NCI-H2196 treated with DMSO at 0.1 percent for 48 hours (cell line): ENCODE results near the gene IL17RE.
"Not testable (repeated sequence)": the region's sequence is repeated elsewhere in the genome, so short reads cannot be mapped to it uniquely, and the experiment has no call there.

Source experiments
- DNase-seq: peaks from one replicate; lab custom pipeline; 2025; ENCODE audit not compliant: unreplicated experiment; lab: John Stamatoyannopoulos, UW

IL17RE gene

DNA sequence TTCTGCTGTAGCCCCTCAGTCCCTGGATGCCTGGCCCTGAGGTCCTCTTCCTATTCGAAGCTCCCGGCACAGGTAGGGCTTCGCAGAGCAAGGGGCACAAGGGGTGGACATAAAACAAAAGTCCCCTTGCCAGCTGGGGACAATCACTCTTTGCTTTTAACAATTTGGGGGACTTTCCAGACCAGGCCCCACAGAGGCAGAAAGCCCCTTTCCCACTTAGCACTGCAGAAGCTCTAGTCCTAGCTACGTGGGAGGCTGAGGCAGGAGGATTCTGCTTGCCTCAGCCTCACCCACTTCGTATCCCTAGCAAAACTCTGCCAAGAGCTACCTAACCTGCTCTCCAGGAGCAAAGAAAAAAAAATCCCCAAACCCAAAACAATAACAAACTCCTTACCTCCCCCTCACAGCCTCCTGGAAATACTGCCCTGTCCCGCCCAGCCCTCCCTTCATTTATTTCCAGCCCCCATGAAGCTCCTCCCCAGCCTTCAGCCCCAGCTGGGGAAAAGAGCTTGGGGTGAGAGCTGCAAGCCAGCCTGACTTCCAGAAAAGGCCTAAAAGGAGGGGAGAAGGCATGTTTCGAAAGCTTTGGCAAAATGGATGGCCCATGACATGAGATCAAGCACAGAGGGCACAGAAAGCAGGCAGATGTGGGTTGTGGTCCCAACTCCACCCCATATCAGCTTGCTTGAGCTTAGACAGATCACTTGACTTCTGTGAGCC lies 22.7 kb upstream of the IL17RE start, which contains the start of gene CIDEC:
TSS of gene CIDEC (minus strand) at position 424 of the 720 bp plus-strand sequence. CDS start 1,767 bp downstream, outside the sequence.
- no peak for DNase-seq

DNA sequence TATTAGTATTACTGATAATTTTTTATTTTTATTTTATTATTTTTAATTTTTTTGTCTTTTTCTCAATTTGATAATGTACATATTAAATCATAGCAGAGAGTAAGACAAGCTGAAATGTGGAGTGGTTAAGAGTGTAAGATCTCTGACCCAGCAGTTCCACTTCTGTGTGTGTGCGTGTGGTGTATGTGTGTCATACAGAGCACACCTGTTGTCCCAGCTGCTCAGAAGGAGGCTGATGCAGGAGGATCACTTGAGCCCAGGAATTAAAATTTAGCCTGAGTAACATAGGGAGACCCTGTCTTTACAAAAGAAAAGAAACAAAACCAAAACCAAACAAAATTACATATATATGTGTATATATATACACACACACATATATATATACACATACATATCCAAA lies 21.2 kb upstream of the IL17RE start:
- DNase-seq: no peak

DNA sequence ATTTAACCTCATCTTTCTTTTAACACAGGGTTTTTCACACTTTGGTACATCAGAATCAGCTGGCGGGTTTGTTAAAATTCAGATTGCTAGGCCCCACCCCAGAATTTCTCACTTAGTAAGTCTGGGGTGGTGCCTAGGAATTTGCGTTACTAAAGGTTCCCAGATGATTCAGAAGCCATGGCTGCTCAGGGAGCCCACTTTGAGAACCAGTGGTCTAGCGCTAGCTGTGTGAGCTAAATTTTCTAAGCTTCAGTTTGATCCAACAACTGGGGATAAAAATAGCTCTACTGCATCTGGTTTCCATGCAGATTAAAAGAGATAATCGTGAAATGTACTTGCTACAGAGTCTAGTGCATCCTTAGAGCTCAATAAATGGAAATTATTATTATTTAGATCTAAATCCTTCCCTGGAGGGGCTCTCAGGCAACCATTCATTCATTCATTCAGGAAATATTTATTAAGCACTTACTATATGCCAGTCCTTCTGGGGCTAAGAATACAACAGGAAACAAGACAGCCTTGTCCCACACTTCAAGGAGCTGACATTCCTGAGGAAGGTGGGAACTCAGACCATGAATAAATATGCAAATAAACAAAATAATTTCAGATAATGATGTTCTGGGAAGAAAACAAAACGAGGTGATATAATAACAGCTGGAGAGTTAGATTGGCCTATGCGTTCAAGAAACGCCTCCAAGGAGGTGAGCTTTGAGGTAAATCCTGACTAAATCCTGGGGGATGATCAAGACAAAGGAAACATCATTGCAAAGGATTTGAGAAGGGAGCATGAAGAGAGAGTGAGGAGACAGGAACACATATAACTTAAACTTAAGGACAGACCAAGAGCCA lies 18.7 kb upstream of the IL17RE start:
- no peak for DNase-seq

DNA sequence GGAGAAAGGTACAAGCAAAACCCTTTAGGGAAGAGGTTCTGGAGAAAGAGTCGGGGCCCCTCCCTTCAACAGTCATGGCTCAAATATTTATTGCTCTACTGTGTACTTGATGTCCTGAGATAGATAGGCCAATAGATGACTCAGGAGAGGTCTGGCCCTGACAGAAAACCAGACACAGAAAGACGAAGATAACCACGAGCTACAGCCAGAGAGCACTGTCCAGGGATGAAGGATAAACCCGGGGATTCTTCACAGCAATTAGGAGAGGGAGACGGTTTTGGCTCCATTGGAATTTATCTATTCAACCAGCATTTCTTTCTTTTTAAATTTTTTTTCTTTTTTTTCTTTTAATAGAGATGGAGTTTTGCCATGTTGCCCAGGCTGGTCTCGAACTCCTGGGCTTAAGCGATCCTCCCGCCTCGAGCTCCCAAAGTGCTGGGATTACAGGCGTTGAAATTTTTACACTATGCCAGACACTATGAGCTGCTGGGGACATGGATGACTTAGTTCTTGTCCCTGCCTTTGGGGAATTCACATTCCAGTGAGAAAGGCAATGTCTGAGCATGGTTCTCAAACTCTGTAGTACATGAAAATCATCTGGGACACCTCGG lies 18.0 kb upstream of the IL17RE start:
- DNase-seq: no peak

DNA sequence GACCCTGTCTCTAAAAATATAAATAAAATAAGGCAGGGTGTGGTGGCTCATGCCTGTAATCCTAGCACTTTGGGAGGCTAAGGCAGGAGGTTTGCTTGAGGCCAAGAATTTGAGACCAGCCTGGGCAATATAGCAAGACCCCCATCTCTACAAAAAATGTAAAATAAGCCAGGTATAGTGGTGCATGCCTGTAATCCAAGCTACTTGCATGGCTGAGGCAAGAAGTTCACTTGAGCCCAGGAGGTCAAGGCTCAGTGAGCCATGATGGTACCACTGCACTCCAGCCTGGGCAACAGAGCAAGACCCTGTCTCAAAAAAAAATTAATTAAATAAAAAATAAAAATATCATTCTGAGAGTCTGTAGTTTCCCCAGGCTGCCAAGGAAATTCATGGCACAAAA lies 16.3 kb upstream of the IL17RE start:
- DNase-seq: no peak

DNA sequence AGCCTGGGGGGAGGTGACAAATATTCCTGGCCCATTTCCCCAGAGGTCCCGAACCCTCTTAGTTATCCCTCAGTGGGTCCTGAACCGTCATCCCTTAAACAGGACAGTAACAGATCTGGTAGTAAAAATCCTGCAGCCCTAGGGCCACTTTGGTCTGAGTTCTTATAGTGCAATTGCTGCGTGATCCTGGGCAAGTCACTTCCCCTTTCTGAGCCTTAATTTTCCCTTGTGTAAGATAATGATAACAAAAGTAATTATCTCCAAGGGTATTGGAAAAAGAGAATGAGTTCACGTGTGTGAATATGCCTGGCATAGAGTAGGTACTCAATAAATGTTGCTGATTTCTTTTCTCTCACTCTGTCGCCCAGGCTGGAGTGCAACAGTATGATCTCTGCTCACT lies 15.2 kb upstream of the IL17RE start:
- no peak for DNase-seq

DNA sequence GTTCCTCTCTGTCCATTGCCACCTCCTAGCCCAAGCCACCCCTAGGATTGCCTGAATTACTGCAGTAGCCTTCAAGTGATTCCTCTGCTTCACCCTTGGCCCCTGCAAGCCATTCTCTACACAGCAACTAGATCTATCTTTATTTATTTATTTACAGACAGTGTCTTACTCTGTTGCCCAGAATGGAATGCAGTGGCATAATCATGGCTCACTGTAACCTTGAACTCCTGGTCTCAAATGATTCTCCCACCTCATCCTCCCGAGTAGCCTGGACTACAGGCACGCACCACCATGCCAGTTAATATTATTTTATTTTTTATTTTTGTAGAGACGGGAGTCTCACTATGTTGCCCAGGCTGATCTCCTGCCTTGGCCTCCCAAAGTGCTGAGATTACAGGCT lies 14.1 kb upstream of the IL17RE start:
- no peak for DNase-seq

DNA sequence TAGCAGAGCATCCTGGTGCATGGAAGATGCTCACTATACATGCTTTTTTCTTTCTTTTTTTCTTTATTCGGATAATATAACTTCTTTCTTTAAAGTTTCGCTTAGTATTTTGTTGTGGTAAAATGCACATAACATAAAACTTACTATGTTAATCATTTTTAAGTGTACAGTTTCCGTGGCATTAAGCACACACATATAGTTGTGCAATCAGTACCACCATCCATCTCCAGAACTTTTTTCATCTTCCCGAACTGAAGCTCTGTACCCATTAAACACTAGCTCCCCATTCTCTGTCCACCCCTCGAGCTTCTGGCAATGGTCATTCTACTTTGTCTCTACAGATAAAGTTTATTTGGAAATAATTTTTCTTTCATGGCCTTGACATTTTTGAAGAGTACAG lies 13.2 kb upstream of the IL17RE start:
- no peak for DNase-seq

DNA sequence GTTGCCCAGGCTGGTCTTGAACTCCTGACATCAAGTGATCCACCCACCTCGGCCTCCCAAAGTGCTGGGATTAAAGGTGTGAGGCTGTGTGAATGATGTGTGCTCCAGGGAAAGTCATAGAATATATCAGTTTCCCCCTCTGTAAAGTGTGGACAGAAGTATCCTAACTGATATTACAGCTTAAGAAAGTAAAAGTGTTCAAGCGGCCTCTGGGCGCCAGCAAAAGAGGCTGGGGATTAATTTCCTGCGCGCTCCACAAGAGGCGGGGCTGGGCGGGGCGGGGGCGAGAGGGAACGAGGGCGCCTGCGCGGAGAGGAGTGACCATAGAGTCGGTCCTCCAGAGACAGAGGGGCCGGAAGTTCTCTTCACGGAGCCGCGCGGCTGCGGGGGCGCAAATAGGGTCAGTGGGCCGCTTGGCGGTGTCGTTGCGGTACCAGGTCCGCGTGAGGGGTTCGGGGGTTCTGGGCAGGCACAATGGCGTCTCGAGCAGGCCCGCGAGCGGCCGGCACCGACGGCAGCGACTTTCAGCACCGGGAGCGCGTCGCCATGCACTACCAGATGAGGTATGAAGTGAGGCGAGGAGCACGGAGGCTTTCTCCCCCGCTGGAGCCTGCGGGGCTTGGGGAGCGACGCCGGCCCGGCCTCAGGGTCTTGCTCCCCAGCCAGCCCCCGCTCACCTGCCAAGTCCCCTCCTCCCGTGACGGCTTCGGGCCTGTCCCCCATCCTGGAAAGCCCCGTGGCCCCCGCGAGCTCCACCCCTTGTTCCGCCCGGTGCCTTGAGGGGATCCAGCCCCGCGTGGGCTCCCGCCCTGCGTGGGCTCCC lies 12.2 kb upstream of the IL17RE start, which contains the start of gene JAGN1:
TSS of gene JAGN1 (plus strand) at position 362 of the 823 bp plus-strand sequence. CDS start at position 475, 113 bp downstream.
- DNase-seq: peak; percentile 39

DNA sequence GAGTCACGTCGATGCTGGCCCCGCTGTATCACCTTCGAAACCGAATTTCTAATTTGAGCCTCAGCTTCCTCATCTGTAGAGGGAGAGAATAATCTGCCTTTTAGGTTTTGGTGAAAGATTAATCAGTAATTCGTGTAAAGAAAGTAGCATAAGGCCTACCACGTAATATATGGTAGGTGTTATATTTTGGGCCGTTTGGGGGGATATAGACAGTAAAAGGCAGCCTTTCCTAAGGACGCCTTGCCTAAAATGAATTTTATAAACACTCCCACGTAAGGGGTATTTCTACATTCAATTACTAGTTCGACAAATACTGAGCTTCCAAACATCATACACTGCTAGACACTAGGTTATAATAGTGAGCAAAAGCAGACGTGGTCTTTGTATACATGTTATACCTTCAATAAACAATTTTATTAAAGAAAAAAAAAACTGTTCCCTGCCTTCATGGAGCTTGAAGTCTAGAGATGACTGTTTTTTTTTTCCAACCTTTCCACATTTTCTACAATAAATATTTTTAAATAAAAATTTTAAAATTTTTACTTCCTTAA lies 11.5 kb upstream of the IL17RE start:
- DNase-seq: no peak

DNA sequence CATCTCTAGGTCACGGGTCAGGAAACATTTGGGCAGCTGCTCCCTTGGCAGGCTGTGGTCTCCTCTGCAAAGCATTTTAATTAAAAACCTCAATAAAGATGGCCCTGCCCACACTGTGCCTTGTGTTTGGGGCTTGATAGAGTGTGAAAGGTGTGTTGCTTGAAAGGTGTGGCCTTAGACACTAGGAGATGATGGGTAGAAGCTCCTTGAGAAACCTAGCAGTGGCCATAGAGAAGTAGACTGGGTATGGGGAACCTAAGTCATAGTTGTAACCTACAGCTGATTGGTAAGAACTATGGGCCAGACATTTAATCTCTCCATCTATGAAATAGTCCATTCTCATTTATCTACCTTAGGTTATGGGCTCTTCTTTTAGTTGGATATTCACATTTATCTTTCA lies 8.9 kb upstream of the IL17RE start:
- DNase-seq: no peak

DNA sequence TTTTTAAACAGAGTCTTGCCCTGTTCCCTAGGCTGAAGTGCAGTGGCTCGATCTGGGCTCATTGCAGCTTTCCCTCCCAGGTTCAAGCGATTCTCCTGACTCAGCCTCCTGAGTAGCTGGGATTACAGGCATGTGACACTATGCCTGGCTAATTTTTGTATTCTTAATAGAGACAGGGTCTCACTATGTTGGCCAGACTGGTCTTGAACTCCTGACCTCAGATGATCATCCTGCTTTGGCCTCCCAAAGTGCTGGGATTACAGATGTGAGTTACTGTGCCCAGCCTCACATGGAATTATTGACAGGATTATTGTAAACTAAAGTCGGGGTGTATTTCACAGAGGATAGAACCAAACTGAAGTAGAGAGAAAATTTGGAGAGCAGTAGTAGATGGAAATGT lies 6.9 kb upstream of the IL17RE start:
- not testable (repeated sequence) for DNase-seq

DNA sequence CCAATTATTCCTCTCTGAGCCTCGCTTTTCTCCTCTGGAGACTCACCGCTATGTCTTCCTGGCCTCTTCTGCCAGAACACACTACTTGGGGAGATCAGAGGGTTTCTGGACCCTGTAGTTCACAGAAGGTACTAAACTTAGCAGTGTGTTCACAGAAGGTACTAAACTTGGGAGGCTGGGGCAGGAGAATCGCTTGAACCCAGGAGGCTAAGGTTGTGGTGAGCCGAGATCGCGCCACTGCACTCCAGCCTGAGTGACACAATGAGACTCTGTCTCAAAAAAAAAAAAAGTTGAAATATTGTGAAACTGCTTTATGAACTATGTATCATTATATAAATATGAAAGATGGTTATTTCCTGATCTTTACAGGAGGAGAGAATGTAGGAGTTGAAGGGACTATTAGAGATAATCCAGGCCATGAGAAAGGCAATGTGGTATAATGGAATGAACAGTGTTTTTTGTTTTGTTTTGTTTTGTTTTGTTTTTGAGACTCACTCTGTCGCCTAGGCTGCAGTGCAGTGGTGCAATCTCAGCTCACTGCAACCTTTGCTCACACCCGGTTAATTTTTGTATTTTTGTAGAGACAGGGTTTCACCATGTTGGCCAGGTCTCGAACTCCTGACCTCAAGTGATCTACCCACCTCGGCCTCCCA lies 5.8 kb upstream of the IL17RE start:
- DNase-seq: not testable (repeated sequence)

DNA sequence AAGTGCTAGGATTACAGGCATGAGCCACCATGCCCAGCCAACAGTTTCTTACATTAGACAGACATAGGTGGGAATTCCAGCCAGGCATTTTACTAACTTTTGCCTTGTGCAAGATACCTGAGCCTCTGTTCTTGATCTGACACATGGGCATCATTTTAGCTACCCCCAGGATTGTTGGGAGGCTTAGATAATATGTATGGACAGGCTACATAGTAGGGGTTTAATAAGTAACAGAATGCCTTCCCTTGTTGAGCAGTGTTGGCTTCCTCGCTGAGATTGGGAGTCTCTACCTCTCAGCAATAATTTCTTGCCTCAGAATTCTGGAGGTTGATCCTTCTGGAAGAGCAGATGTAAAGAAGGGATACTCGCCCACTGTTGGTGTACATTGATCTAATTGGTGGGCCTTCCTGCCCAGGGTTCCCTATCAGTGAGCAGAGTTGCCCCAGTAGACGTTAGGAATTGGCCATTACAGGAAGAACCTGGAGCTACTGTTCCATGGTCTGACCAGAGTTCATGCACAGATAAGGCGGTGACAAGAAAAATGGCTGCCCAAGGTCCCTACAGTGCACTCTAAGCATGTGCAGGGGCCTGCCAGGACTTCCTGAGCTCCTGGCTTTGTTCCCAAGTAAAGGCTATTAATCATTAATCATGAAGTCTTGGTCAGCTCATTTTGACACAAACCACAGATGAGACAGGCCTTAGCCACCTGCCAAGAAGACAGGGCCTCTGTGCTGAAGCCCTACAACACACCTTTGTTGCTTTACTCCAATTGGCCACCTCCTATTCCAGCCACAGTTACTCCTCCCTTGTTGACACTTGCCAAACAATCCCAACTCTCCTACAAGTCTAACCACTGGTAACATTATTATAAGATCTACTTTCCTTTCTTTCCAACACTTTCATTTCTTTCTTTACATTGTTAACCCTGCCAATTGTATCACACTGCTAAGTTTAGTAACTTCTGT lies 5.0 kb upstream of the IL17RE start:
- no peak for DNase-seq

DNA sequence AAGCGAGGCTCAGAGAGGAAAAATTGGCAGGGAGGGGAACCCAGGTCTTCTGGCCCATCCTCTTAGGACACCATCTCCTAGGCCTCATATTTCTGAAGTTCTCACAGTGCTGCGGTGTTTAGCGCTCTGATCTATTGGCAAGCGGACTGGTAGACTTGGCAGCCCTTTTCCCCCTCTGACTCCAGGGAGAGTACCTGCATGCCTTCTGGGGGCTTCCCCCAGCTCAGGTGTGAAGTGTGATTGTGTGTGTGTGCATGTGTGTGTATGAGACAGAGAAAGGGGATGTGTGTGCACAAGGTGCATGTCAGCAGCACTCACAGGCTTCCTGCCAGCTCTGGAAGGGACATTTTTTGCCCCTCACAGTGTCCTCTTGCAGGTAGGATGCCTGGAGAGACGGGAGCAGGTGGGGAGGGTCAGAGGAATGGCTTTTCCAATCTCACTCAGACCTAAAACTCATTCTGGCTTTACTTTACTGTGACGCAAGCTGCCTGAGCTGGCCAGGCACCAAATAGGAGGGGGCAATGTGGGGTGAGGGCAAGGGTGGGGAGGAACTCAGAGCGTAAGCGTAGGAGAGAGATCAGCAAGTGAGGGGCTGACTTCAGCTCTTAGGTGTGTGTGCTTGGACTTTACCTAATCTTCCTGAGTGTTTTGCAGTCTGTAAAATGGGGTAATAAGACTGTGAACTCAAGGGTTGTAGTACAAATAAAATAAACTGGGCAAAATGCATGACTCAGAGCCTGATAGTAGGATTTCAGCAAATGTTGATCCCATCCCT lies 4.0 kb upstream of the IL17RE start:
- no peak for DNase-seq

DNA sequence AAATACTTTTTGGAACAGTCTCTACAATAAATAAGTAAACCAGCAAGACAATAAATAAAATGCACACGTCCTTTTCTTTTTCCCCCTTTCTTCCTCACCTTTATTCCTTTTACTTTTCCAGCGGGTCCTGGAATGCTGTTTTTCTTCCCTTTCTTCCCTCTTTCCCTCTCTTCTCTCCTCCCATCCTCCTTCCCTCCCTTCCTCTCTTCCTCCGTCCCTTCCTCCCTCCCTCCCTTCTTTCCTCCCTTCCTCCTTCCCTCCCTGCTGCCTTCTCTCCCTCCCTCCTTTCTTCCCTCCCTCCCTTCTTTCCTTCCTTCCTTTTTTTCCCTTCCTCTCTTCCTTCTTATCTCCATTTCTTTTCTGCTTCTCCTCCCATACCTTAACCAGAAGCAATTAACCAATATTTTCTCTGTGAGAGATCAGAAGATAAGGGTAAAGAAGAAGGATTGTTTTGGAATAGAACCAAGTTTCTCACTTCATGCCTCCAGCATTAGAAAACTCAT lies 3.3 kb upstream of the IL17RE start:
- DNase-seq: no peak

DNA sequence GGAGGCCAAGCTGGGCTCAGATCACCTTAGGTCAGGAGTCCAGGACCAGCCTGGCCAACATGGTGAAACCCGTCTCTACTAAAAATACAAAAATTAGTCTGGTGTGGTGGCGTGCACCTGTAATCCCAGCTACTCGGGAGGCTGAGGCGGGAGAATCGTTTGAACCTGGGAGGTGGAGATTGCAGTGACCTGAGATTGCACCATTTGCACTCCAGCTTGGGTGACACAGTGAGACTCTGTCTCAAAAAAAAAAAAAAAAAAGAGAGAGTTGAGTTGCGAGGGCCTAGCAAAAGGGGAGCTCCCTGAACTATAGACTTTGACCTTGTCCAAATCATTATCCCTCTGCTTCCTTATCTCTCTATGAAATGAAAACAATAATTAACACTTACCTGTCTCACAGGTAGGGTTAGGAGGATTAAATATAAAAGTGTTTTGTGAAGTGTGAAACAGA lies 1.7 kb upstream of the IL17RE start:
- DNase-seq: not testable (repeated sequence)

DNA sequence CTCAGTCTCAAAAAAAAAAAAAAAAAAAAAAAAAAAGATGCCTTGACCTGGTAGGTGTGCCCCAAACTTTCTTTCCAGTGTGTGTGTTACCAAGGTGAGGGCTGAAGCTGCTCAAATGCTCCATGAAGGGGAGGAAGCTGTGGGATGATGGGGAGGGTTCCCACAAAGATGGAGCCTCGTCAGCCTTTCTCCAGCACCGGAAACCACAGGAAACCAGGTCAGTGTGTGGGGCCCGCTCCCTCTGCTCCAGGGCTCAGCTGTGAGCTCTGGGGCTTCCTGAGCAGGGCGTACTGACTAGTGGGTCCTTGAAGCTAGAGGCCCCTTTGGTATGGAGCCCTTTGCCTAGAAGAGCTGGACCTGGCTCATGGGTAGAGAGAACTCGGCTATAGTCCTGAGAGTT lies 681 bp upstream of the IL17RE start:
- DNase-seq: no peak
